H9 (cell line): ENCODE measurements around the gene TPGS2. TPM values are rescaled to one million over a fixed set of nuclear protein-coding genes. Genes with fewer than 3 reads are reported as not detected.

Experiments used
- DNase-seq: peaks from one replicate; pipeline ENCODE4 v3.0.0-alpha.2; 2017
- H2AFZ ChIP-seq: one replicate; pipeline ENCODE4 v1.6.1; 2013; ENCODE audit warnings: mild to moderate bottlenecking, low read length, control low read depth, moderate library complexity
- H2AK5ac ChIP-seq: 2 replicates; pipeline ENCODE4 v1.6.1; 2013; ENCODE audit warnings: low read length, control low read depth, mixed read lengths; ENCODE audit not compliant: insufficient read length
- H2BK120ac ChIP-seq: one replicate; pipeline ENCODE4 v1.6.1; 2013; ENCODE audit warnings: low read depth, mild to moderate bottlenecking, low read length, control low read depth, inconsistent platforms; ENCODE audit not compliant: poor library complexity, severe bottlenecking
- H2BK12ac ChIP-seq: 2 replicates; pipeline ENCODE4 v1.6.1; 2013; ENCODE audit warnings: low read length, control low read depth, mixed read lengths, low read depth; ENCODE audit not compliant: insufficient read length
- H2BK15ac ChIP-seq: 2 replicates; pipeline ENCODE4 v1.6.1; 2013; ENCODE audit warnings: low read depth, low read length, control low read depth
- H2BK20ac ChIP-seq: one replicate; pipeline ENCODE4 v1.6.1; 2013; ENCODE audit warnings: low read depth, mild to moderate bottlenecking, low read length, control low read depth, inconsistent platforms; ENCODE audit not compliant: poor library complexity, severe bottlenecking
- H2BK5ac ChIP-seq: 2 replicates; pipeline ENCODE4 v1.6.1; 2013; ENCODE audit warnings: low read length, control low read depth, mixed read lengths; ENCODE audit not compliant: insufficient read length
- H3K14ac ChIP-seq: 2 replicates; pipeline ENCODE4 v1.6.1; 2013; ENCODE audit warnings: low read length, control low read depth; ENCODE audit not compliant: insufficient read depth
- H3K18ac ChIP-seq: 2 replicates; pipeline ENCODE4 v1.6.1; 2013; ENCODE audit warnings: low read depth, mild to moderate bottlenecking, mixed read lengths, low read length, control low read depth; ENCODE audit not compliant: insufficient read length
- H3K23ac ChIP-seq: 2 replicates; pipeline ENCODE4 v1.6.1; 2013; ENCODE audit warnings: low read length, control low read depth, mixed read lengths, low read depth; ENCODE audit not compliant: insufficient read length
- H3K23me2 ChIP-seq: 2 replicates; pipeline ENCODE4 v1.6.1; 2013; ENCODE audit warnings: low read depth, mild to moderate bottlenecking, mixed read lengths, low read length, control low read depth; ENCODE audit not compliant: insufficient read length, poor library complexity, severe bottlenecking
- H3K27ac ChIP-seq: 2 replicates; pipeline ENCODE4 v1.5.1; 2013; ENCODE audit warnings: low read length, control low read depth, mixed read lengths, low read depth; ENCODE audit not compliant: insufficient read length
- H3K27me3 ChIP-seq: 2 replicates; pipeline ENCODE4 v1.6.1; 2013; ENCODE audit warnings: low read length, control low read depth, inconsistent platforms; ENCODE audit not compliant: insufficient read depth
- H3K4ac ChIP-seq: 2 replicates; pipeline ENCODE4 v1.6.1; 2013; ENCODE audit warnings: low read depth, mild to moderate bottlenecking, control low read depth, inconsistent platforms, low read length, moderate library complexity
- H3K4me1 ChIP-seq: 2 replicates; pipeline ENCODE4 v1.6.1; 2013; ENCODE audit warnings: low read length, control low read depth, inconsistent platforms; ENCODE audit not compliant: insufficient read depth
- H3K4me2 ChIP-seq: 2 replicates; pipeline ENCODE4 v1.6.1; 2013; ENCODE audit warnings: low read length, control low read depth, mixed read lengths; ENCODE audit not compliant: insufficient read length, insufficient read depth
- H3K56ac ChIP-seq: 2 replicates; pipeline ENCODE4 v1.6.1; 2013; ENCODE audit warnings: low read depth, mild to moderate bottlenecking, mixed read lengths, low read length, control low read depth; ENCODE audit not compliant: insufficient read length
- H3K79me1 ChIP-seq: 2 replicates; pipeline ENCODE4 v1.6.1; 2013; ENCODE audit warnings: low read depth, mild to moderate bottlenecking, moderate library complexity, low read length, control low read depth, inconsistent platforms; ENCODE audit not compliant: insufficient read depth, poor library complexity, severe bottlenecking
- H3K79me2 ChIP-seq: 2 replicates; pipeline ENCODE4 v1.6.1; 2013; ENCODE audit warnings: low read length, control low read depth, inconsistent platforms; ENCODE audit not compliant: insufficient read depth
- H3K9ac ChIP-seq: 2 replicates; pipeline ENCODE4 v1.6.1; 2013; ENCODE audit warnings: low read length, control low read depth, mixed read lengths; ENCODE audit not compliant: insufficient read length; ENCODE audit errors: extremely low read depth
- H3K9me3 ChIP-seq: one replicate; pipeline ENCODE4 v1.6.1; 2013; ENCODE audit warnings: low read depth, low read length, inconsistent platforms; ENCODE audit not compliant: control insufficient read depth
- H3T11ph ChIP-seq: one replicate; pipeline ENCODE4 v1.6.1; 2013; ENCODE audit warnings: mild to moderate bottlenecking, low read length, control low read depth, inconsistent platforms
- H4K20me1 ChIP-seq: one replicate; pipeline ENCODE4 v1.6.1; 2013; ENCODE audit not compliant: control insufficient read depth, insufficient read length, insufficient read depth
- H4K5ac ChIP-seq: 2 replicates; pipeline ENCODE4 v1.6.1; 2013; ENCODE audit warnings: low read depth, mild to moderate bottlenecking, mixed read lengths, low read length, control low read depth; ENCODE audit not compliant: insufficient read length
- H4K8ac ChIP-seq: replicated peaks from 2 replicates; pipeline ENCODE4 v1.6.1; 2013; ENCODE audit warnings: low read length, control low read depth, mixed read lengths, low read depth; ENCODE audit not compliant: insufficient read length
- H4K91ac ChIP-seq: 2 replicates; pipeline ENCODE4 v1.6.1; 2013; ENCODE audit warnings: low read depth, mild to moderate bottlenecking, moderate library complexity, mixed read lengths, low read length, control low read depth; ENCODE audit not compliant: insufficient read length
- H3K27ac Mint-ChIP-seq, 3 experiments: 2 replicates in 2 of 3; 3 replicates in 1 of 3; pipeline ENCODE4 v1.8.0; 2020 to 2021; ENCODE audit warnings: mixed read lengths in 3 of 3, mild to moderate bottlenecking in 1 of 3, moderate library complexity in 1 of 3
- H3K27me3 Mint-ChIP-seq: 2 replicates; pipeline ENCODE4 v1.8.0; 2021; ENCODE audit warnings: low read depth, mild to moderate bottlenecking, moderate library complexity, mixed read lengths
- H3K36me3 Mint-ChIP-seq, 3 experiments: 2 replicates in 2 of 3; 3 replicates in 1 of 3; pipeline ENCODE4 v1.8.0; 2020 to 2021; ENCODE audit warnings: low read depth in 3 of 3, mixed read lengths in 3 of 3; ENCODE audit not compliant: insufficient read depth in 1 of 3
- H3K4me1 Mint-ChIP-seq, 2 experiments: 2 replicates each; pipeline ENCODE4 v1.8.0; 2020; ENCODE audit warnings: mixed read lengths in 2 of 2
- H3K4me3 Mint-ChIP-seq, 2 experiments: 2 replicates in 1 of 2; 3 replicates in 1 of 2; pipeline ENCODE4 v1.8.0; 2020 to 2021; ENCODE audit warnings: mild to moderate bottlenecking in 2 of 2, mixed read lengths in 2 of 2, moderate library complexity in 1 of 2
- H3K9me3 Mint-ChIP-seq, 2 experiments: 2 replicates in 1 of 2; 3 replicates in 1 of 2; pipeline ENCODE4 v1.8.0; 2020; ENCODE audit warnings: mild to moderate bottlenecking in 2 of 2, mixed read lengths in 2 of 2, moderate library complexity in 1 of 2
- total RNA-seq: library from RNA; stranded (reverse); gene quantifications from 2 replicates; pipeline ENCODE4 v1.2.1, GENCODE V29; 2021
- TF ChIP-seq, protein P1 (sequence below): fragments of 200-600 bp; sonication (generic); conservative IDR thresholded peaks from 3 replicates; pipeline ENCODE4 v1.8.0; 2021; ENCODE audit warnings: antibody characterized with exemption, mild to moderate bottlenecking

TPGS2 gene
- total RNA-seq, 1 experiment from 2014 or later: 147 TPM

DNA sequence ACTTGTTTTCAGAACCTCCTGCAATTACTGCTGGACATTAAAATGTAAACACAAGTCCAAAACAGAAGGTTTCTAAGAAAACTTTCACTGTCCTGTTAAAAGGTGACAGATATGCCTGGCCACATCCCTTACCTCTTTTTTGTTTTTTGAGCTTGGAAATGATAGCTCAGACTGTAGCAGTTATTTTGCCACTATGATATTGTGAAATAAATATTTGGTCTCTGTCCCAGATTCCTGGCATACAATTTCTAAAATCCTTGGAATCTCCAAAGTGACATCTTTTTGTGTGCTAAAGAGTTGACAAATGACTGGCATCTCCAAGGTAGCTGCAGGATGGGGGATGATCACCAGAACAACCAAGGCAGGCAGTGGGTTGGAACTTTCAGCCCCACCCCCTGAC is 16.8 kb downstream of the TPGS2 start:
- Histone ChIP-seq H2BK20ac (no peak overlapping the region), H3K79me1 (no peaks in the 10 kb centered on the region), H3K14ac (no peak overlapping the region), H2BK15ac (no peak overlapping the region), H2BK5ac (no peak overlapping the region), H3K23ac (no peak overlapping the region), H2BK12ac (no peak overlapping the region), H3K23me2 (no peaks in the 10 kb centered on the region), H4K20me1 (no peaks in the 10 kb centered on the region), H2AK5ac (no peak overlapping the region), H3K9me3 (no peaks in the 10 kb centered on the region), H4K8ac (no peak overlapping the region), H3K56ac (no peak overlapping the region), H3K4ac (no peak overlapping the region), H3K18ac (no peak overlapping the region), H3K9ac (no peak overlapping the region), H3K79me2 (no peaks in the 10 kb centered on the region), H2BK120ac (no peak overlapping the region), H3K4me2 (no peak overlapping the region), H4K5ac (no peak overlapping the region), H2AFZ (no peak overlapping the region), H3T11ph (no peak overlapping the region), H4K91ac (no peak overlapping the region), H3K4me1 (no peaks in the 10 kb centered on the region), H3K27ac (no peak overlapping the region), H3K27me3 (no peaks in the 10 kb centered on the region)
- no peak for DNase-seq
- Mint-ChIP-seq H3K4me3 (no peak overlapping the region), H3K9me3 (no peaks in the 10 kb centered on the region), H3K27me3 (no peaks in the 10 kb centered on the region), H3K27ac (no peak overlapping the region), H3K36me3 (peaks cover 16 to 57% (median 51%) of the 10 kb centered on the region in 3 experiments; a peak in 6 of 7 replicates), H3K4me1 (peaks cover 0 to 10% of the 10 kb centered on the region in 2 experiments; a peak in 2 of 4 replicates)
- TF ChIP-seq, protein P1, sequence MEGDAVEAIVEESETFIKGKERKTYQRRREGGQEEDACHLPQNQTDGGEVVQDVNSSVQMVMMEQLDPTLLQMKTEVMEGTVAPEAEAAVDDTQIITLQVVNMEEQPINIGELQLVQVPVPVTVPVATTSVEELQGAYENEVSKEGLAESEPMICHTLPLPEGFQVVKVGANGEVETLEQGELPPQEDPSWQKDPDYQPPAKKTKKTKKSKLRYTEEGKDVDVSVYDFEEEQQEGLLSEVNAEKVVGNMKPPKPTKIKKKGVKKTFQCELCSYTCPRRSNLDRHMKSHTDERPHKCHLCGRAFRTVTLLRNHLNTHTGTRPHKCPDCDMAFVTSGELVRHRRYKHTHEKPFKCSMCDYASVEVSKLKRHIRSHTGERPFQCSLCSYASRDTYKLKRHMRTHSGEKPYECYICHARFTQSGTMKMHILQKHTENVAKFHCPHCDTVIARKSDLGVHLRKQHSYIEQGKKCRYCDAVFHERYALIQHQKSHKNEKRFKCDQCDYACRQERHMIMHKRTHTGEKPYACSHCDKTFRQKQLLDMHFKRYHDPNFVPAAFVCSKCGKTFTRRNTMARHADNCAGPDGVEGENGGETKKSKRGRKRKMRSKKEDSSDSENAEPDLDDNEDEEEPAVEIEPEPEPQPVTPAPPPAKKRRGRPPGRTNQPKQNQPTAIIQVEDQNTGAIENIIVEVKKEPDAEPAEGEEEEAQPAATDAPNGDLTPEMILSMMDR: no peak
